ENCODE results near the gene NCKAP5.

GRCh38 chr2:133521146-133521745, 47.0 kb downstream of the NCKAP5 start:
- TF ChIP-seq CTCF (IDR thresholded peaks at IDR 0.05), result no peak
- no peak for TF ChIP-seq EP300 (IDR thresholded peaks at IDR 0.05)

Data from upper lobe of left lung (tissue), 4 donors.